ENCODE data around the gene HERC2. TPM values are rescaled to one million over a fixed set of nuclear protein-coding genes. Genes with fewer than 3 reads are reported as not detected.

The HERC2 gene
- total and polyA plus RNA-seq, 2 of the 8 experiments (the other 6 are each of a cell fraction or from before 2014, with no cell fraction given) = 83.0 to 88.7 TPM

- no peak overlapping the region for H2BK12ac ChIP-seq (ENCODE audit: low read depth, low read length)
- TF ChIP-seq SRF (IDR thresholded peaks at IDR 0.05; ENCODE audit: low read depth, low read length) (no peak), SP2 (IDR thresholded peaks at IDR 0.05; ENCODE audit: low read length) (no peak), E2F6 (IDR thresholded peaks at IDR 0.05) (no peak), PHF8 (conservative IDR thresholded peaks at IDR 0.05; ENCODE audit: low read depth, low read length) (no peak), RAD21 (IDR thresholded peaks at IDR 0.05 in 1 of 2, conservative IDR thresholded peaks at IDR 0.05 in 1 of 2; ENCODE audit: low read depth in 2 of 2, low read length in 2 of 2) (no peak), POU5F1 (IDR thresholded peaks at IDR 0.05; ENCODE audit: low read depth, low read length) (no peak), USF2 (IDR thresholded peaks at IDR 0.05; ENCODE audit: low read length) (no peak)
- H3K23me2 ChIP-seq (ENCODE audit: low read depth, low read length) = no peaks in the 10 kb centered on the region; the same call in 1 of the 2 replicates
- H3K56ac ChIP-seq (replicated peaks; ENCODE audit: insufficient read length, low read depth, low read length) = no peak overlapping the region
- H3K27me3 ChIP-seq (replicated peaks in 1 of 4; ENCODE audit: control insufficient read depth in 3 of 4, extremely low read depth in 1 of 4, insufficient read depth in 3 of 4, low read length in 3 of 4) = no peaks in the 10 kb centered on the region
- WGBS, 2 experiments (ENCODE audit: extremely low coverage in 1 of 2, insufficient coverage in 1 of 2, insufficient read length in 1 of 2, insufficient replicate concordance in 2 of 2, low coverage in 1 of 2, low lambda C conversion rate in 2 of 2, missing lambda C conversion rate in 1 of 2) = 86% methylated on average over 1 of the region's 1 CpG; no CpG with 5 or more reads in 1 of the 2 experiments
- no peak overlapping the region for H3K9ac ChIP-seq (replicated peaks in 1 of 4; ENCODE audit: extremely low read depth in 1 of 4, low read depth in 3 of 4, low read length in 3 of 4)
- no peaks in the 10 kb centered on the region for H4K20me1 ChIP-seq (replicated peaks in 1 of 2; ENCODE audit: control insufficient read depth in 1 of 2, insufficient read depth in 2 of 2, low read length in 2 of 2)
- H4K5ac ChIP-seq (ENCODE audit: insufficient read length, low read depth, low read length) = no peak overlapping the region
- H4K8ac ChIP-seq (ENCODE audit: extremely low read depth, insufficient read depth, low read length) = no peak overlapping the region
- ChIA-PET CTCF (ENCODE audit: partially characterized antibody) (no interaction called here), POLR2A (ENCODE audit: partially characterized antibody) (no interaction called here)
- no peak overlapping the region for H2BK15ac ChIP-seq (ENCODE audit: low read length)
- no peaks in the 10 kb centered on the region for H3K9me3 ChIP-seq (ENCODE audit: insufficient read depth in 2 of 2, low read depth in 1 of 2, low read length in 1 of 2)
- no peak overlapping the region for H4K91ac ChIP-seq (replicated peaks; ENCODE audit: insufficient read length, low read length)
- no peak overlapping the region for H2AK5ac ChIP-seq (ENCODE audit: low read depth, low read length)
- no peak overlapping the region for H3K4me2 ChIP-seq (ENCODE audit: insufficient read depth in 1 of 2, low read depth in 2 of 2, low read length in 2 of 2)
- no peak overlapping the region for H2BK120ac ChIP-seq (replicated peaks; ENCODE audit: low read depth, low read length)
- H3K79me2 ChIP-seq (ENCODE audit: control insufficient read depth in 1 of 2, insufficient read depth in 2 of 2, low read length in 2 of 2) = no peaks in the 10 kb centered on the region
- no peak overlapping the region for H3K23ac ChIP-seq (ENCODE audit: insufficient read length)
- FAIRE-seq (no peak), DNase-seq (ENCODE audit: low read depth in 1 of 2, low spot score in 2 of 2) (no peak)
- H3K79me1 ChIP-seq (ENCODE audit: low read depth, low read length) = no peaks in the 10 kb centered on the region
- no peak overlapping the region for H2BK5ac ChIP-seq (ENCODE audit: low read depth, low read length)
- no peak overlapping the region for H3K27ac ChIP-seq (ENCODE audit: low read depth, low read length)
- H3K36me3 ChIP-seq (ENCODE audit: control insufficient read depth in 2 of 4, insufficient read depth in 4 of 4, low read length in 3 of 4) = no peaks in the 10 kb centered on the region
- no peaks in the 10 kb centered on the region for H3K4me1 ChIP-seq (replicated peaks in 1 of 4; ENCODE audit: control insufficient read depth in 3 of 4, insufficient read depth in 4 of 4, low read length in 3 of 4)
- H3K4me3 ChIP-seq (ENCODE audit: extremely low read depth in 1 of 4, insufficient read depth in 2 of 4, low read depth in 3 of 4, low read length in 4 of 4) = no peak overlapping the region
- no peak overlapping the region for H3K4ac ChIP-seq (replicated peaks; ENCODE audit: insufficient read length, low read depth, low read length)
- no peak overlapping the region for H3K14ac ChIP-seq (ENCODE audit: insufficient read length)
- no peak overlapping the region for H3K18ac ChIP-seq (ENCODE audit: extremely low read depth, low read length)
- H2BK20ac ChIP-seq (ENCODE audit: low read length) = no peak overlapping the region
- no peak overlapping the region for H2AFZ ChIP-seq (ENCODE audit: low read length)
Observed at GRCh38 chr15:28068930-28069329, 253.0 kb downstream of the HERC2 start.
